GM10266 (cell line): ENCODE results near the gene RAB43.
A peak's percentile ranks its signal among the peaks of the same experiment; 100 is the strongest.

Experiments
- DNase-seq: peaks from one replicate; pipeline ENCODE4 v3.0.0; 2012; ENCODE audit errors: extremely low spot score
- TF ChIP-seq, protein P1 (sequence below): IDR thresholded peaks from 2 replicates; pipeline ENCODE4 v1.5.1; 2012; ENCODE audit warnings: mild to moderate bottlenecking, low read depth; ENCODE audit not compliant: control insufficient read depth, insufficient read depth; ENCODE audit errors: missing control alignments

The RAB43 gene

DNA sequence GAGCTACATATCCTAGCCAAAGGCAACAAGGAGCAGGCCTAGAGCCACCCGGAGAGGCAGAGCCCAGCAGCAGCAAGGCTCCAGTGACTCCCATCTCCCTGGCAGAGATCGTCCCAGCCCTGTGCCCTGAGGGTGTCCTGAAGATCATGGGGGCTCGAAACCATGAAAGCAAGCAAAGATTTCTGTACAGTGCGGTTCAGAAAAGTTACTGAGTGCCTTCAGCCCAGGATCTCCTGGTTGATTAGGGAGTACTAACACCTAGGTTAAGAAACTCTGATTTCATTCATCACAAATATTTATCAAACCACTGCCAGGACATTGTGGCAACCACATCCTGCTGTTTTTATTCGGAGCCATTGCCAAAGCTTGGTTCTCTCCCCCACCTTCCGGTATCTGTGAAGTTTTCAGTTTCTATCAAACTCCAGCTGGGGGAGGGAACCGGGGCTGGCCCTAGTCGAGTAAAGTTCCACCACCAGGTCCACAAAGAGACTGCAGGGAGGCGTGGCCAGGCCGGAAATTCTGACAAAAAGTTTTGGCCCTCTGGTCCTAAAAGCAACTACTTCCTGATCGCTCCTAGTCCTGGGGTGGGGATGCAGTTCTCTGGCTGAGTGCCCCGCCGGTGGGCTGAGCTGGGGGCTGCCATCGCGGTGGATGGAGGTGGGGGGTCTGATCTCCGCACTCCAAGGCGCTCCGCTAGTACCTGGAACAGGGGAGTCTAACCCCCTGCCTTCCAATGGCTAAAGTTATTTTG is 1.2 kb downstream of the RAB43 start:
- DNase-seq = peak; percentile 96

DNA sequence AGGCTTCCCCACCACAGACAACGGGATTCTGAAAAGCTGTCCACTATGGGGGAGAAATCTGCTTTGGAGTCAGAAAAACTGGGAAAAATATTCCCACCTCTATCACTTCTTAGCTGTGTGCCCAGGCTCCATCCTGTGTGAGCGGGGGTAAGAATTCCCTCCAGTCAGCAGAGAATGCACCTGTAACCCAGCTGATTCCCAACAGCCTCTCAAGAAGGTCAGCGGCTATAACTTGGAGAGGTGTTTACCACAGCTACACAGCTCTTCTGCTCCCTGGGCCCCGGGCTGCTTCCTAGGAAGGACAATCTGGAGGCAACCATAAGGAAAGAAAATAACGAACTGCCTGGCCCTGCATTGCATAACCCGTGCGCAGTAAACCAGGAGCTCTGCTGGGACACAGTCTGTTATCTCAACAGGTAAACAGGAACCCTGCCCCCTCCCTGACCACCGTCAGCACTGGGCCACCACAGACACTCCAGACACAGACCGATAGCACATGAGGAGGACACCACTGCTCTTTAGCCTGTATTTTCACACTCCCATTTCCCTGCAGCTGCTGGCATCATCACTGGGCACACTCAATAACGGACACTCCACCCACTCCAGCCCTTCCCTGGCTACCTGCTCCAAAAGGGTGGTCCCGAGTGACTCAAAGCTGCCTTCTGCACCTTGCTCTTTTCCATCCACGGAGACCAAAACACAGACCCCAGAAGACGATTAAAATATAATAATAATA is 2.1 kb downstream of the RAB43 start:
- DNase-seq = no peak

More for the DNA sequence above, 1.2 kb downstream of the RAB43 start:
- TF ChIP-seq, protein P1, sequence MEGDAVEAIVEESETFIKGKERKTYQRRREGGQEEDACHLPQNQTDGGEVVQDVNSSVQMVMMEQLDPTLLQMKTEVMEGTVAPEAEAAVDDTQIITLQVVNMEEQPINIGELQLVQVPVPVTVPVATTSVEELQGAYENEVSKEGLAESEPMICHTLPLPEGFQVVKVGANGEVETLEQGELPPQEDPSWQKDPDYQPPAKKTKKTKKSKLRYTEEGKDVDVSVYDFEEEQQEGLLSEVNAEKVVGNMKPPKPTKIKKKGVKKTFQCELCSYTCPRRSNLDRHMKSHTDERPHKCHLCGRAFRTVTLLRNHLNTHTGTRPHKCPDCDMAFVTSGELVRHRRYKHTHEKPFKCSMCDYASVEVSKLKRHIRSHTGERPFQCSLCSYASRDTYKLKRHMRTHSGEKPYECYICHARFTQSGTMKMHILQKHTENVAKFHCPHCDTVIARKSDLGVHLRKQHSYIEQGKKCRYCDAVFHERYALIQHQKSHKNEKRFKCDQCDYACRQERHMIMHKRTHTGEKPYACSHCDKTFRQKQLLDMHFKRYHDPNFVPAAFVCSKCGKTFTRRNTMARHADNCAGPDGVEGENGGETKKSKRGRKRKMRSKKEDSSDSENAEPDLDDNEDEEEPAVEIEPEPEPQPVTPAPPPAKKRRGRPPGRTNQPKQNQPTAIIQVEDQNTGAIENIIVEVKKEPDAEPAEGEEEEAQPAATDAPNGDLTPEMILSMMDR = no peak

DNA sequence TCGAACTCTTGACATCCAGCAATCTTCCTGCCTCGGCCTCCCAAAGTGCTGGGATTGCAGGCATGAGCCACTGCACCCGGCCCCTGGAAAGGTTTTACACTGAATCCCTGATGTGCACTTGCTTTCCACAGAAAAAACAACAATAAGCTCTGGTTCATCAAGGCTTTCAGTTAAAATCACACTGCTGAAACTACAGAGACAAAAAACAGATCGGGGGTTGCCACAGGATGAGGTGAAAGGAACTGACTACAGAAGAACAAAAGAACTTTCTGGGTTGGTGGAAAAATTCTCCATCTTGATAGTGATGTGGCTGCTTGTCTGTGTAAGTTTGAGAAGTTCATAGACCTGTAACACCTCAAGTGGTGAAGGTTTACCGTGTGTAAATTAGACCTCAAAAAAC is 2.9 kb downstream of the RAB43 start:
- DNase-seq = no peak
- TF ChIP-seq, protein P1 = no peak

More for the DNA sequence above, 2.1 kb downstream of the RAB43 start:
- TF ChIP-seq, protein P1 = no peak

DNA sequence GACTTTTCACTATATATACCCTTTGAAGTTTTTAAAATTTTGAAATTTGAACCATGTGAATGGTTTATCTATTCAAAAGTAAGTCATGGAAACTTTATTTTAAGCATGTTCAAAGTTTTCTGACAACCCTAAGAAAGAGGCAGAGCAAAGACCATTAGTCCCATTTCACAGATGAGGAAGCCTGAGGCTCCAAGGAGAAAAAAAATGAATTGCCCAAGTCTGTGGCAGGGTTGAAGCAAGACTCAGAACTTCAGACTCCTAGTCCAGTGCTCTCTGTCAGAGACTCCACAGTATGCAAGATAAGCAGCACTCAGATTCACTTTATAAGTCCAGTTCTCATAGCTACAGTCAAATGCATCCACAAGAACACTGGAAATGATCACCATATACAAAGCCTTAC is 4.5 kb downstream of the RAB43 start:
- TF ChIP-seq, protein P1 = no peak
- DNase-seq = no peak

DNA sequence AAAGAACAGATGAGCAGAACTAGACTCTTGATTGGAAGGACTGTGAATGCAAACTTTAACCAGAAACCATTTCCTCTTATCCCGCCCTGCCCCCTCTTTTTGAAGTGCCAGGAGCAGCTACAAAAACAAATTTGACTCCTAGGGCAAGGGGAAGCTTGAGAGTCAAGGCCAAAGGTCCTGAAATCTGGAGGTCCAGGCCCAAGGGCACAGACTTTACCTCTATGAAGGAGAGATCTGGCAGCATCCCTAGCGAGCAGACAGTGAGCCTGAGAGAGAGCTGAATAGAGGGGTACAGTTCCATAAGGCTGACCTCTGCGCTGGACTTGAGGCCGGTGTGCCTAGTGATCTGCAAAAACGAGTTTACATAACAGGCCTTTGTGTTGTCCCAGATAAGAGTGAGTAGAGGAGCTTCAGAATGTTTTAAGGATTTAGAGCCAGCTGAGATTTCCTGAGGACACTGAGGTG is 5.1 kb downstream of the RAB43 start:
- DNase-seq = no peak
- TF ChIP-seq, protein P1 = no peak

DNA sequence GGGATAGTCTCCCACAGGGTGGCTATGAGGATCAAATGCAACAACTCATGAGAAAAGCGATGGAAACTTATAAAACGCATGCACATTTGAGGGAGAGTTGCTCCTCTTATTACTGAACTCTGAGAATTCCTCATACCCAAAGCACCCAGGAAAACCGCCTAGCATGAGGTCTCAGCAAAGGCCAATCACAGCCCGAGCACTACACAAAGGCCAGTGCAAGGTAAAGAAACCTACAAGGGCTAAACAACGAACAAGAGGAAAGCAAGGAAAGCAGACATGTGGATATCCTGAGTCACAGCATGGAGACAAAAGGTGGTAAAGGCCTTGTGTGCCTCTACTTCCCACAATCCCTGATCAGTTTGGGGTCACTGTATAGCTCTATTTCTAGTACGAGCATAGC is 7.1 kb downstream of the RAB43 start:
- TF ChIP-seq, protein P1 = no peak
- DNase-seq = no peak
